T-helper 22 cell (primary cell): Measurements from ENCODE around the gene SPAG5.

Source experiments
- DNase-seq: peaks from one replicate; pipeline ENCODE4 v3.0.0-alpha.2; 2020; ENCODE audit warnings: low read depth

SPAG5 gene

GRCh38 chr17:28541439-28541838 lies 57.4 kb downstream of the SPAG5 start:
- no peak for DNase-seq

DNA sequence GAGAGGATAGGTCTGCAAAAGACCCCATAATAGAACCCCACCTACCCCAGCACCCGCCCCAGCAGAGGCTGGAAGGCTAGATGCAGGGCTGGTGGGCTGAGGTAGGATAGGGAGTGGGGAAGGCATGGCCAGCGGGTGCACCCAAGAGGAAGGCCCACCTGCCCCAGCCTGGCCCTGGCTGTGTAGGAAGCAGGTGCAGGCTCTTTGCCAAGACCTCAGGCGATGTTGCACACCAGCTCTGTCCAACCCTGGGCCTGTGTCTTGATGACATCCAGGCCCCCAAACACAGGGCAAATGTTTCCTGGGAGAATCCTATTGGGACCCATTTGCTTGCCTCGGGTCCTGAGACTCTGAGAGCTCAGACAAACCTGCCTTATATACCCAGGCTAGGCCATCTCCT lies 58.6 kb downstream of the SPAG5 start:
- no peak for DNase-seq

GRCh38 chr17:28538296-28538895 lies 60.4 kb downstream of the SPAG5 start:
- DNase-seq, result no peak

GRCh38 chr17:28537219-28537610 lies 61.6 kb downstream of the SPAG5 start:
- no peak for DNase-seq

DNA sequence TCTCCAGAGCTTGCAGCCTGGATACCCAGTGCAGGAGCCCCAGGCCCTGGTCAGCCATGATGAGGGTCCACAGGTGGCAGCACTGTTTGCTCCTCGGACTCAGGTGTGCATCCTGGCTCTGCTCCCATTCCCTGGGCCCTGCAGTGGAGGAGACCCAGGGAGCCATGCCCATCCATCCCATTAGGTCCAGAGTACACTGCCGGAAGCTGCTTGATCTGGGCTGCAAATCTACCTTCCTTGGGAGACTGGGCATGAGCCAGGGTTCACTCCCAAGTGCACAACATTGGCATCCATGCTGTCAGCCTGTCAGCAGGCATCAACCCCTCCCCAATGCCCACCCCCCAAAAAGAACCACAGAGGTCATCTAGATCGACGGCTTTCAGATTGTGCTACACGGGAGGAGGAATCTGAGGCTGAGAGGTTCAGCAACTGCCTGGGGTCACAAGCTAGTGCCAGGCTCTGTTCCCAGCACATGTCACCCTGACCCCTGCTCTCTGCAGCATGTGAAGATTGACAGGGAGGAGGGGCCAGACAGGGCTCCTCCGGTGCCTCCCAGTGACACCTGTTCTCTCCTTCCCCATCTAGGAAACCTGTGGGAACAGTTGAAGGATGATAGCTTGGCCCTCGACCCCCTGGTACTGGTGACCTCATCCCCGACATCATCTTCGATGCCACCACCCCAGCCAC lies 62.1 kb downstream of the SPAG5 start:
- no peak for DNase-seq

GRCh38 chr17:28534740-28535375 lies 64.0 kb downstream of the SPAG5 start:
- DNase-seq, result no peak

DNA sequence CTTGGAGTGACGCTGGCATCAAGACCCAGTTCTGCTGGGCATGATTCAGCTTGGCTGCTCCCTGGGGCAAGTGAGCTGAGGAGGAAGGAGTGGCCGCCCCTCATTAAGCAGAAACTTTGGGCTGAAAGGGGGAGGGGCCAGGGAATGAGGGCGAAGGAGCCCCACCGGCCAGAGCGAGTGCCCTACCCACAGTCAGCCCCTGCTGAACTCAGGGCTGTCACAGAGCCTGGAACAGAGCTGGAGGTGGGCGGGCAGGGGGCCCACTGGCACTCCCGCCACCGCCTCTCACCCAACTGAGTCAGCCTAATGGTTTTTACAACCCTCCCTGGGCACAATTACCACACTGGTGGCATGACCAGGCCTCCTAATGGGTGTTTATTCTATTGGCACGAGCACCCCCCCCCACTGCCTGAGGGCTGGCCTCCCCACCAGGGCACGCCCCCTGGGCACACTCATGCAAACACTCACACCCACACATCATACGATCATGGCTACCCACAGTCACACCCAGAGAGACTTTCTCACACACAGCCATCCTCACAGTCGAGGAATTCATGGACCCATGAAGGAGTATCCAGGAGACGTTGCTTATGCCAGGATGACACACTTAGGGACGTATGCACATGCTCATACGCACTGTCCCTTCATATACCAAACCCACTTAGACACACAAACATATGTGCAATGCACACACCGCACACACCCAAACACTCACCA lies 65.6 kb downstream of the SPAG5 start:
- no peak for DNase-seq

GRCh38 chr17:28532050-28532960 lies 66.5 kb downstream of the SPAG5 start:
- DNase-seq, result no peak

DNA sequence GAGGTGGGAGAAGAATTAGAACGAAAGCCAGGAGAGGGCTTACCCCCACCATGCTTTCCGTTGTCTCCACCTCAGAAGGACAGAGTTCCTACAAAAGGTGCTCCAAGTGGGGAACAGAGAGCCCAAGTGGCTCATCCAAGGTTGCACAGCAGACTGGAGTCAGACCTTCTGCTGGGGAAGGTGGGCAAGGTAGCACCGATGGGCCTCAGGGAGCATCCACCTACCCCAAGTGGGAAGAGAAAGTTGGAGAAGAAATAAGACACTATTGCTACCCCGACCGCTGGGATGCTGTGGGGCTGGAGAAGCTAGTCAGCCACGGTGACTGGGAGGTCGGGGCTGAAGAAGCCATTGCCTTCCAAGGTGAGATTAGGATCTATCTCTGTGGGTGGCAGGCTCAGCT lies 67.9 kb downstream of the SPAG5 start:
- no peak for DNase-seq

DNA sequence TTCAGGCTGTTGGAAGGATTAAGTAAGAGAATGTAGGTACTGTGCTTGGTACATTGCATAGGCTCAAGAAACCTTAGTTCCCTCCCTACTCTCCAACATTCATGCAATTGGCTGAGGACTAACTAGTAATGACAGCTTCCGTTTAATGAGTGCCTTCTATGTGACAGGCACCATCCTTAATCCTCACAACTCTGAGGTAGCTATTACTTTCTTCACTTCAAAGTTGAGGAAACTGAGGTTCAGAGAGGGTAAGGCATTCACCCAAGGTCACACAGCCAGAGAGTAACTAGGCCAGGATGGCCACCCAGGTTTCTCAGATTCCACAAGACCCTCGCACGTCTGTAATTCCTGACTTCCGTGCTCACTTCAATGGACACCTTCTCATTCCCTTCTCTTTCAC lies 68.6 kb downstream of the SPAG5 start:
- no peak for DNase-seq

DNA sequence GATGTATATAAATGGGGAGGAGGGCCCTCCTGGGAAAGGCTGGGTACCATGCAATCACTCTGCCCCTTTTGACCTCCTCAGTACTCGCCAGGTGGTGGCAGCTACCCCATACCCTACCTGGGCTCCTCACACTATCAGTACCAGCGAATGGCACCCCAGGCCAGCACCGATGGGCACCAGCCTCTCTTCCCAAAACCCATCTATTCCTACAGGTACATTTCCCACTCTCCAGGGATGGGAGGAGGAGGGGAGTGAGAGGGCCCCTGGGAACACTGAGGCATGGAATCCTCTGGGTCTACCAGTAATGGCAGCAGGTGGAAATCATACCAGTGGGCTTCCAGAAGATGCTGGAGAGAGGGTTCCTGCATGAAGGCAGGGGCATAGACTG lies 69.8 kb downstream of the SPAG5 start:
- DNase-seq, result no peak

- no peak for DNase-seq
Measured at GRCh38 chr17:28528327-28529012, 70.4 kb downstream of the SPAG5 start.

- no peak for DNase-seq
Measured at GRCh38 chr17:28527859-28528258, 71.0 kb downstream of the SPAG5 start.
